HS-27A (cell line): ENCODE data around the gene AMD1.
"Not testable (repeated sequence)": the region's sequence is repeated elsewhere in the genome, so short reads cannot be mapped to it uniquely, and the experiment has no call there.

Source experiments
- DNase-seq: peaks from one replicate; pipeline ENCODE4 v3.0.0-alpha.2; 2012; ENCODE audit warnings: low read depth, missing footprints

Gene AMD1

GRCh38 chr6:110877569-110877968, 3.0 kb downstream of the AMD1 start:
- DNase-seq: no peak

DNA sequence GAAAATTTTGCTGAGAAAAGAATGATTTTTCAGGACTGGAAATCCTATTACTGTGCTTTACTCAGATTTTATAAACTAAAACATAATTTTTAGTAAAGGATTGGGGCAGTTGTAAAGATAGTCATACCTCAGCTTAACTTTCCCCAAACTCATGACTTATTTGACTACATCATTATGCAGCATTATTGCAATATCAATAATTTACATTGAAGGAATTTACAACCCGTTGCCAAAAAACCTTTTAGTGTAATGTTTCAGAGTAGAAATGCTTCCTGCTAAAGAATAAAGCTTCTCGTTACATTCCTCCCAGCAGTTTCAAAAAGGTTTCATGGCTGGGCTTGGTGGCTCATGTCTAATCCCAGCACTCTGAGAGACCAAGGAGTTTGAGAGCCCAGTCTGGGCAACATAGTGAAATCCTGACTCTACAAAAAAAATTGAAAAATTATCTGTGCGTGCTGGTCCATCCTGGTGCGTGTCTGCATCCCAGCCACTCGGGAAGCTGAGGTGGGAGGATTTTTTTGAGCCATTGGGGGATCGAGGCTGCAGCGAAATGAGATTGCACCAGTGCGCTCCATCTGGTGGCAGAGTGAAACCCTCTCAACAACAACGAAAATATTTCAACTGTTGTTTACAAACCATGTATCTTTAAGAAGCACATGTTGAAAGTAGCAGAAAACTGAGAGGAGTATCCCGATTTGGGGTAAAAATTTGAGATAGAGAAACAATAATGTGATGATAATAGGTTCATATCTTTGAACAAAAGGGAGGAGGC, 4.4 kb downstream of the AMD1 start:
- DNase-seq: no peak

DNA sequence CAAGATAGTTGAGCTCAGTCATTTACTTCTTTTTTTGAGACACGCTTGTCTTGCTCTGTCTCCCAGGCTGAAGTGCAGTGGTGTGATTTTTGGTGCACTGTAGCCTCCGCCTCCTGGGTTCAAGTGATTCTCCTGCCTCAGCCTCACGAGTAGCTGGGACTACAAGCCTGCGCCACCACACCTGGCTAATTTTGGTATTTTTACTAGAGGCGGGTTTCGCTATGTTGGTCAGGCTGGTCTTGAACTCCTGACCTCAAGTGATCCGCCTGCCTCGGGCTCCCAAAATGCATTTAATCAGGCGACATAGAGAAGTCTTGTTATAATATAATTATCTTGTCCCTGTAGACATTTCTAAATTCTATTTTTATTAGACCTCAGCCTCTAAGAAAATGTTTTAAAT, 6.1 kb downstream of the AMD1 start:
- DNase-seq: no peak

GRCh38 chr6:110881546-110882273, 7.1 kb downstream of the AMD1 start:
- DNase-seq: no peak

- DNase-seq: no peak
Observed at GRCh38 chr6:110882274-110882619, 7.7 kb downstream of the AMD1 start.

DNA sequence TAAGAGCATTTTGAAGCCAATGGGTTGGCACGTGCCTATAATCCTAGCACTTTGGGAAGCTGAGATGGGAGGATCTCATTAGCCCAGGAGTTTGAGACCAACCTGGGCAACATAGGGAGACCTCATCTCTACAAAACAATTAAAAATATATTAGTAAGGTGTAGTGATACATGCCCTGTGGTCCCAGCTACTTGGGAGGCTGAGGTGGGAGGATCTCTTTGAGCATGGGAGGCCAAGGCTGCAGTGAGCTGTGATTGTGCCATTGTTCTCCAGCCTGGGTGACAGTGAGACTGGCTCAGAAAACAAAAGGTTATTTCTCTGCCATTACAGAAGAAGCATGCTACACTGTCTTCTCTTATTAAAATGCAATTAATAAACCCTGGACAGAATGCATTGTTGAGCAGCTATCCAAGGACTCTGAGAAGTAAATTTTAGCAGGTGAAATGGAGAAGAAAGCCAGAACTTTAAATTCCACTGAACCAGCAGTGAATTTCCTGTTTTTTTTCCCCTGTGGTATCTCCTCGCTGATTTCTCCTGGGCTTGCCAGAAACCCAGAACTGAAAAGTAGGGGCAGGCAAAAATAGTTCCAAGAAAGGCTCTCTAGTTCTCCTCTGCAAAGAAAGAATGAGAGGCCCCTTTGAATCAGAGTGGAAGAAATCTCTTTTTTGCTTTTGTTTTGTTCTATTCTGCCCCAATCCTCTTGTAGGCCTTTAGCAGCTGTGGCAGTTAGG, 8.4 kb downstream of the AMD1 start:
- DNase-seq: no peak

GRCh38 chr6:110884321-110884720, 9.7 kb downstream of the AMD1 start:
- no peak for DNase-seq

GRCh38 chr6:110885526-110885925, 10.9 kb downstream of the AMD1 start:
- no peak for DNase-seq

GRCh38 chr6:110886555-110887167, 12.1 kb downstream of the AMD1 start:
- no peak for DNase-seq

DNA sequence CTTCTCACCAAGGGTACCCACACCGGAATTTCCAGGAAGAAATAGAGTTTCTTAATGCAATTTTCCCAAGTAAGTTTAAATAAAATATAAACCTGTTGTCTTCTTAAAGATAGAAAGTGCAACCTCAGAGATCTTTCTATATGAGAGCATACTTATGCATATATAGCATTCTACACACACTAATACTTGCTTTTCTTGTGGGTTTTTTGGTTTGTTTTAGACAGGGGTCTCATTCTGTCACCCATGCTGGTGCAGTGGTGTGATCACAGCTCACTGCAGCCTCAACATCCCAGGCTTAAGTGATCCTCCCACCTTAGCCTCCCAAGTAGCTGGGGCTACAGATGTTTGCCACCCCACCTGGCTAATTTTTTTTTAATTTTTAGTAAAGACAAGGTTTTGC, 15.7 kb downstream of the AMD1 start:
- no peak for DNase-seq

DNA sequence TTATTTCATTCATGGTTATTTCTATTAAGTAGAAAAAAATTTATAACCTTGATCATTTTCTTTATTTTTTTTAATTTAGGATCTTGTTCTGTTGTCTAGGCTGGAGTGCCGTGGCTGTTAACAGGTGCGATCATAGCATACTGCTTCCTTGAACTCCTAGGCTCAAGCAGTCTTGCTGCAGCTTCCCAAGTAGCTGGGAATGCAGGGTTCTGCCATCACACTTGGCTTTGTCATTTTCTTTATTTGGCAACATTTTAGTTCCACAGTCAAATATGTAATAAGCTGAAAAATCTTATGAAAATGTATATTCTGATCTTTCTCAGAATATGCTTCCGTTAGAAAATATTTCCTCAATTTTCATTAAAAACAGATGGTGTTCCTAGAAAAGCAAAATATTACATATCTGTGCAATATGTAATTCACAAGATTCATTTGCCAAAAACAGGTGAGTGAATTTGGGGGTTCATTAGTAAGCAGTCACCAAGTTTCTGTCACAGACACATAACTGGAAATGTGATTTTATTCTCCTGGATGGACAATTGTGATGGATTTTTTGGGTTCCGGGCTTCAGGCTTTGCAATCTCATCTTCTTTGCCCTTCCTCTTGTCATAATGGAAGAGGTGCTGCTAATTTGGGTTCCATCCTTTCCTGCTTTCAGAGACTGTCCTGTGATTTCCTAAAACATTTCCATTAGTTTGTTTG, 21.5 kb downstream of the AMD1 start:
- no peak for DNase-seq

GRCh38 chr6:110897433-110897832, 22.8 kb downstream of the AMD1 start:
- no peak for DNase-seq

DNA sequence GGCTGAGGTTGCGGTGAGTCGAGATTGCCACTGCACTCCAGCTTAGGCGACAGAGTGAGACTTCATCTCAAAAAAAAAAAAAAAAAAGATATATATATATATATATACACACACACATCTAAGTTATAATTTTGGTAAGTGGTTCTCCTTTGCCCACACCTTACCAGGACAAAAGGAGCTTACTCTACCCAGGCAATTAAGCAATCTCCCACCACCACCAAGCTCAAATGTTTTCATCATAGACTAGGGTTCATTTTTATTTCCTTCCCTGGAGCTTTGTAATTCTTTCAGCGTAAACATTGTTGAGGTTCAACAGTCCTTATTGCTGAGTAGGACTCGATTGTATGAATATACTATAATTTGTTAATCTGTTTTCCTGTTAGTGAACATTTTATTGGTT, 23.5 kb downstream of the AMD1 start:
- no peak for DNase-seq

DNA sequence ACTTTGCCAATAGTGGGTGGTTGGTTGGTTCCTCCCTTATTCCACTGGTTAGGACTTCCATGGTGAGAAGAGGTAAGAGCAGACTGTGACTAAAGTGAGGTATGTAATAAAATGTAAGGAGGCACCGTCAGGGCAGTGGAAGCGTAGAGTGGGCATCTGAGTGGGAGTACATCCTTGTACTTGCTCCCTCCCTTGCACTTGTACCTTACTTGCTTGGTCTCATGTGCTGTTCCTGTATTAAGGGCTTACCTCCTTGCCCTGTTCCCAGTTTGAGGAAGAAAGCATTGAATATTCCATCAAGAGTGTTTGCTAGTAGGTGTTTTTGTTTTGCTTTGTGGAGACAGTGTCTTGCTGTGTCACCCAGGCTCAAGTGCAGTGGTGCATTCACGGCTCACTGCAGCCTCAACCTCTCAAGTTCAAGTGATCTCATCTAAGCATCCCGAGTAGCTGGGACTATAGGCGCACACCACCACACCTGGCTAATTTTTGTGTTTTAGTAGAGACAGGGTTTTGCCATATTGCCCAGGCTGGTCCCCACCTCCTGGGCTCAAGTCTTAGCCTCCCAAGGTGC, 25.5 kb downstream of the AMD1 start:
- no peak for DNase-seq

DNA sequence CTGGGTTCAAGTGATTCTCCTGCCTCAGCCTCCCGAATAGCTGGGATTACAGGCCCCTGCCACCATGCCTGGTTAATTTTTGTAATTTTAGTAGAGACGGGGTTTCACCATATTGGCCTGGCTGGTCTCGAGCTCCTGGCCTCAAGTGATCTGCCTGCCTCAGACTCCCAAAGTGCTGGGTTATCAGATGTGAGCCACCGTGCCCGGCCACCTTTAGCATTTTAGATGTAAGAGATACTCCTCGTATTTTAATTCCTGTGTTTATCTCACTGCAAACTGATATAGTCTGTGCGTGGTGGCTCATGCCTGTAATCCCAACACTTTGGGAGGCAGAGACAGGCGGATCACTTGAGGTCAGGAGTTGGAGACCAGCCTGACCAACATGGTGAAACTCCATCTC, 27.0 kb downstream of the AMD1 start:
- not testable (repeated sequence) for DNase-seq

DNA sequence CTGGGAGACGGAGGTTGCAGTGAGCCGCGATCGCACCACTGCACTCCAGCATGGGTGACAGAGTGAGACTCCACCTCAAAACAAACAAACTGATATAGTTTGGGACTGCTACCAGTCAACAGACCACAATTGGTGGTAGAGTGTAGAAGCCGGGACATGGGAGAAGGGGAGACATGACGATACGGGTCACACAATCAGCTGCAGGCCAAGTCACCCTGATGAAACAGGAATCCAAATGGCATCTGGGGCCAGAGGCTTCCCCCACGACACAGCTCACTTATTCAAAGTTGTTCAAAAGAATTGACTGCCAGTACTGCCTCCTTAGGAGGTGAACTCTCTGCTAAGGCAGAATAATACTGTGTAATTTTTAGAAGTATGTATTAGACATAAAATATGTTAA, 27.5 kb downstream of the AMD1 start:
- no peak for DNase-seq

- DNase-seq: not testable (repeated sequence)
Observed at GRCh38 chr6:110906273-110906672, 31.7 kb downstream of the AMD1 start.

GRCh38 chr6:110930781-110931180, 56.2 kb downstream of the AMD1 start:
- DNase-seq: no peak

- DNase-seq: no peak
Observed at GRCh38 chr6:110933912-110934311, 59.3 kb downstream of the AMD1 start.

GRCh38 chr6:110934381-110934898, 59.9 kb downstream of the AMD1 start:
- no peak for DNase-seq

DNA sequence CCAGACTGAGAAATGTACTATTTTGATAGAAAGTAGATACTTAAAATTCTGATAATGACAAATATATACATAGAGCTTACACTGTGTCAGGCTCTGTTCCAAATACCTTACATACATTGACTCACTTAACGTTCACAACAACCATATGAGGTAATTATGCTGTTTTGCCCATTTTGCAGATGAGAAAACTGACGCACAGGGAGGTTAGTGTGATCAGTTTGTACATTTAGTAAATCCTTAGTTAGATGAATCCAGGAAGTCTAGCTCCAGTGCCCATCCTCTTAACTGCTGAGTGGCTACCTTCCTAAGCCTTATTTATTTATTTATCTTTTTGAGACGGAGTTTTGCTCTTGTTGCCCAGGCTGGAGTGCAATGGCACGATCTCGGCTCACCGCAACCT, 60.6 kb downstream of the AMD1 start:
- DNase-seq: no peak
